ENCODE measurements around the gene STAT1. TPM values are rescaled to one million over a fixed set of nuclear protein-coding genes. Genes with fewer than 3 reads are reported as not detected.

STAT1 gene
- polyA plus RNA-seq, 1 experiment = 166 TPM

GRCh38 chr2:191009541-191010374 is 4.2 kb downstream of the STAT1 start:
- no peak for DNase-seq (ENCODE audit: low read depth)
- ChIA-PET CTCF (no interaction called here), POLR2A (no interaction called here)
- peaks cover 14% of the 10 kb centered on the region for H3K36me3 ChIP-seq (ENCODE audit: control insufficient read depth, insufficient read depth, low read length)
- H3K27me3 ChIP-seq (ENCODE audit: control insufficient read depth, insufficient read depth, low read length) = no peaks in the 10 kb centered on the region
- no peak overlapping the region for H3K4me3 ChIP-seq (ENCODE audit: low read depth, low read length)
- TF ChIP-seq CTCF (IDR thresholded peaks at IDR 0.05; ENCODE audit: insufficient read depth, low read depth, low read length) = no peak

- Histone ChIP-seq H3K4me3 (ENCODE audit: low read depth, low read length) (no peak overlapping the region), H3K36me3 (ENCODE audit: control insufficient read depth, insufficient read depth, low read length) (peaks cover 19% of the 10 kb centered on the region), H3K27me3 (ENCODE audit: control insufficient read depth, insufficient read depth, low read length) (no peaks in the 10 kb centered on the region)
- ChIA-PET CTCF (interaction anchor here (0.6 to 1.6 kb wide), 2 partner anchors 15 to 17 kb away, joined by 3 to 6 read pairs; no protein-coding TSS in a partner anchor), POLR2A (no interaction called here)
- no peak for TF ChIP-seq CTCF (IDR thresholded peaks at IDR 0.05; ENCODE audit: insufficient read depth, low read depth, low read length)
- DNase-seq (ENCODE audit: low read depth) = no peak
These were observed 5.7 kb downstream of the STAT1 start for GRCh38 chr2:191008286-191008685.

DNA sequence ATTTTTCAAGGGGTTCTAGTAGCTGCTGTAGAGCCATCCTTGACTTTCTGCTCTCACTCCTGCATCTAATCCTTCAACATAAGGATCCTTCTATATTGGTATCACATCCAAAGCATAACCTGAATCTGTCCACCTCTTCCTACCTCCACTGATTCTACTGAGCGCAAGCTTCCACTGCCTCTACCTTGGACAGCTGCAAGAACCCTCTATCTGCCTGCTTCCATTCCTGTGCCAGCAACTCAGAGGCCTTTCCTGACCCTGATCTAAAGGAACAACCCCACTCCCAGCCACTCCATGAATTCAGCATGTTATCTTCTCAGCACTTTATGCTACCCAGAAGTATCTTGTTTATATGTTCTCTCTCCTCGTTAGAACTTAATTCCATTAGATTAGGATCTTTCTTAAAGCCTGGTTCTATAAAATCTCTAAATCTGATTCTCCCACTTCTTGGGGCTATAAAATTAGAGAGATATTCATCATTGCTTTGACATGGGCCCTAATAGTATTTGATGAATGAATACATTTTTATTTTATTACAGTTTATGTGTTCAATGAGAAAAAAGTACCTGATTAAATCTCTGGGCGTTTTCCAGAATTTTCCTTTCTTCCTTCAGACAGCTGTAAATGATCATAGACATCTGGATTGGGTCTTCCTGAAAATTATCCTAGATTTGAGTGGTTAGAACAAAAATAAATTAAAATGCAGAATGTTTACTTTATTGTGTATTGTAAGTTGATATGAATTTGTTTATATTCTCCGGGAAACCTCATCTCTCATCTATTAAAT is 6.8 kb downstream of the STAT1 start:
- POLR2A ChIA-PET = no interaction called here
- no peak for TF ChIP-seq CTCF (IDR thresholded peaks at IDR 0.05; ENCODE audit: insufficient read depth, low read depth, low read length)

GRCh38 chr2:191006297-191006696 is 7.7 kb downstream of the STAT1 start:
- no peak for DNase-seq (ENCODE audit: low read depth)
- no peak overlapping the region for H3K4me3 ChIP-seq (ENCODE audit: low read depth, low read length)
- peaks cover 21% of the 10 kb centered on the region for H3K36me3 ChIP-seq (ENCODE audit: control insufficient read depth, insufficient read depth, low read length)
- TF ChIP-seq CTCF (IDR thresholded peaks at IDR 0.05; ENCODE audit: insufficient read depth, low read depth, low read length) = no peak
- ChIA-PET POLR2A (no interaction called here), CTCF (interaction anchor here (1.3 to 1.4 kb wide), 3 partner anchors 9 to 150 kb away, joined by 3 to 4 read pairs (median 4); no protein-coding TSS in a partner anchor)
- no peaks in the 10 kb centered on the region for H3K27me3 ChIP-seq (ENCODE audit: control insufficient read depth, insufficient read depth, low read length)

More for the DNA sequence above, 6.8 kb downstream of the STAT1 start:
- Histone ChIP-seq H3K36me3 (ENCODE audit: control insufficient read depth, insufficient read depth, low read length) (peaks cover 21% of the 10 kb centered on the region), H3K27me3 (ENCODE audit: control insufficient read depth, insufficient read depth, low read length) (no peaks in the 10 kb centered on the region), H3K4me3 (ENCODE audit: low read depth, low read length) (no peak overlapping the region)
- DNase-seq (ENCODE audit: low read depth) = no peak
- CTCF ChIA-PET = interaction anchor here (0.5 to 1.6 kb wide), 4 partner anchors 10 to 14 kb away, joined by 4 to 7 read pairs (median 5); no protein-coding TSS in a partner anchor
